SK-N-DZ (cell line): ENCODE measurements around the gene GLDN. TPM values are rescaled to one million over a fixed set of nuclear protein-coding genes. Genes with fewer than 3 reads are reported as not detected.

Experiments
- DNase-seq: peaks from one replicate; pipeline ENCODE4 v3.0.0-alpha.2; 2015; ENCODE audit warnings: low spot score
- polyA plus RNA-seq, 2 experiments: library from polyadenylated mRNA; depleted of rRNA; stranded (reverse); fragments of >200 nt; gene quantifications; 2 replicates each; pipeline ENCODE4 v1.2.3, GENCODE V29; 2014

Gene GLDN
- 0.06 and 0.17 TPM in 2 replicates for polyA plus RNA-seq (2014; cell fraction: cytosol; rRNA removed)
- 0.45 and 0.56 TPM in 2 replicates for polyA plus RNA-seq (2014; cell fraction: nucleus; rRNA removed)

DNA sequence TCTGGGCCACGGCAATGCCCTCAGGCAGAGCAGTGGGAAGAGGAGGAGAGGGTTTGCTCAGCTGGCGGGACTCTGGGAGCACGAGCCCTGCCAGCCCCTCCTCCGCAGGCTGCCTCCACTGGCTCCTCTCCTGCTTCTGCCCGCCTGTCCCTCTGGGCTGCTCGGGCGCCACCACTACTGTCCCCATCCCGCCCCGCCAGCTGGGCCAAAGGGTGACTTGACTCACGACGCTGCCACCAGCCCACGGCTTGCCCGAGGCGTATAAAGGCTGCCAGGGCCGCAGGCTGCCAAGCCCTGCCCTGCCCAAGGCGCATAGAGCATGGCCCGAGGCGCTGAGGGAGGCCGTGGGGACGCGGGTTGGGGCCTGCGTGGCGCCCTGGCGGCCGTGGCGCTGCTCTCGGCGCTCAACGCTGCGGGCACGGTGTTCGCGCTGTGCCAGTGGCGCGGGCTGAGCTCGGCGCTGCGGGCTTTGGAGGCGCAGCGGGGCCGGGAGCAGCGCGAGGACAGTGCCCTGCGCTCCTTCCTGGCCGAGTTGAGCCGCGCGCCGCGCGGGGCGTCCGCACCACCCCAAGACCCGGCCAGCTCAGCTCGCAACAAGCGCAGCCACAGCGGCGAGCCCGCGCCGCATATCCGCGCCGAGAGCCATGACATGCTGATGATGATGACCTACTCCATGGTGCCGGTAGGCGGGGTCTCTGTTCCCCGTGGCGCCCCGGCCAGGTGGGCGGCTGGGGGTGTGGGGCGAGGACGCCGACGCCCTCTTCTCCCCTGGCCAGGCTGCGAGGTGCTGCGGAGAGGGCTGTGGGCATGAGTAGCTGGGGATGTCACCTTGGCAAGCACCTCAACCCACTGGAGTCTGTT is at the start of gene GLDN:
GLDN (plus strand) TSS at position 290 of the 861 bp plus-strand sequence; CDS start at position 320, 30 bp downstream.
- DNase-seq: no peak

DNA sequence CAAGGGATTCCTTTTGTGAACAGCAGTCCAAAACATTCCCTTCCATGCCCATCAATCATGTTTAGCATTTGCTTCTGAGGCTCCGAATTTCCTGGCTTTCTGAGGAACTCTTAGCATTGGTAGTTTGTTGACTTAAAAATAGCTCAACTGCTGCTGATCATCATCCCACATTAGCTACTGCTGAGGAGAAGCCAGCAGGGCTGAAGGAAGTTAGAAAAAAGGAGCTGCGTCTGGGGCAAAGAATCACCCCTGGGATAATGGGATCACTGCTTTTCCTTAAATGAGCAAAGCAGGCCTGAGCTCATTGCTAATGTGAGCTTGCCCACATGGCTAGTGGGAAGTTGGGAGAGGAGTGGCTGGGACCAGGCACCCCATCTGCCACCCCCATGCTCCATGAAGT is 42.8 kb upstream of the GLDN start:
- DNase-seq: no peak

DNA sequence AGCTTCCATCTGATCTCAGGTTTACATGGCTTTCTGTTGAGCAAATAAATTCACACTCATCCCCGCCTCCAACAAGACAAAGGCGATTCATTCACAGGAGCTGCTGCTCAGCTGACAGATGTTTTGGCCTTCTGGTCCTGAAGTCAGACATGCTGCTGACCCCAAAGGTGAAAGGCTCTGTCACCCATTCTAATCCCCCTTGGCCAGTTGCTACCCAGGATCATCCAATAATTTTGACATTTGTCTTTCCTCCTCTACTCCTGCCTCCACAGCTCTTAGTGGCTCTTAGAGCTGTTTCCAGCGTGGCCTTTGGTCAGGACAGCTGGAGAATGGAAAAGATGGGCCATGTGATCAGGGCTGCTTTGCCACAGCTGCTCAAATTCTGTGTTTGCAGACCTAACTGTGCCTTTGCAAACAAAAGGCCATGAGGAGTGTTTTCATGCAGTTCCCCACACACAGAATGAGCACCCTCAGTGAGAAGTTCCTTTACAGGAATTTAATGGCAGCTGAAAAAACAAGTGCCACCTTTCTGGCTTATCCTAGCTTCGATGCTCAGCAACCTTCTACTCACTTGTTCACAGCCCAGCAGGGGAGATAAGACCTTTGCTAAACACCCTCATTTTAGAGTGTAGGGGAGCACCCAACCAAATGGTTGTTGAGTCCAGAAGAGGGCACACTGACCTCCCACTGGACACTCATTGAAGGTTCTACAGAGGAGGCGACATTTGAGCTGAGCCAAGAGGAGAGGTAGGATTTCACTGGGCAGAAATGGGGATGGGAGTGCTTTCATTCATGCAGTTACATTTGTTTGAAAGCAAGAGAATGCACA is 42.1 kb upstream of the GLDN start:
- no peak for DNase-seq

DNA sequence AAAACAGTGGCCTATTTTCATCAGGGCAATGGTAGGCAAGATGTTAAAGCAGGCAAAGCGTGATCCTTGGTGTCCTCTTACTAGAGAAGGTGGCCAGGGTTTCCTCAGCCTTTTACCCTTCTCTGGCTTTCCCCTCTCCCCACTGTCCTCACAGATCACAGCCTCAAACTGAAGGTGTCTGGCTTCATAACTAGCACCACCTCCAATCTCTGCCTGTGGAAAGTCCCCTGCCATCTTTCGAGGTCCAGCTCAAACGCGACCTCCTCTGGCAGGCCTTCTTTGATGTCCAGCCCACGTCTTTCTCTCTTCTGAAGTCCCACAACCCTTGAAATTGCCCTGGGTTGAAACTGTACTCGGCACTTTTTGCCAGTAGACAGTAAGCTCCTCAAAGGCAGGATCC is 39.0 kb upstream of the GLDN start:
- no peak for DNase-seq

DNA sequence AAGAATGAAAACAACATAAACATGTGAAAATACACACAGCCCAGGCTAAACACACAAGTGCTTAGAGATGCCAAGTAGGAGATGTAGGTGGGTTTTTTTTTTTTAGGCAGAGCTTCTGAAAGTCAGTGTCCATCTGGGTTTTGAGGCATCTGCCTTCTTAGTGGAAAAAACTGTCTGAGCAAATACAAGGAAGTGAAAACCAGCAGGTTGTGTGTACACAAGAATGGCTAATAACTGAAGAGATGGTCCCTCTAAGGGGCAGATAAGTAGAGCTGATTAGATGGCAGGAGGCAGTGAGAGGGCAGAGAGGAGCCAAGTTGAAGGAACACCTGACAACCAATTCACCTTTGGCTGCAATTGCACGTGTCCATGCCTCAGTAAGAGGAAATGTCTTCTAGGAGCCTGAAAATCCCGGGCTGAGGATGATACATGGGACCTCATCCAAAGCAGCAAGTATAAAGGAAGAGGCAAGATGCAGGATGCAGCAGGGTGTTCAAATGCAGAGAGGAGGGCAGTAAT is 37.9 kb upstream of the GLDN start:
- DNase-seq: no peak

- no peak for DNase-seq
Measured at GRCh38 chr15:51307325-51307724, 34.1 kb upstream of the GLDN start.

- no peak for DNase-seq
Measured at GRCh38 chr15:51307811-51308210, 33.6 kb upstream of the GLDN start.

- no peak for DNase-seq
Measured at GRCh38 chr15:51310064-51310463, 31.4 kb upstream of the GLDN start.

GRCh38 chr15:51311510-51311909 is 29.9 kb upstream of the GLDN start:
- no peak for DNase-seq

DNA sequence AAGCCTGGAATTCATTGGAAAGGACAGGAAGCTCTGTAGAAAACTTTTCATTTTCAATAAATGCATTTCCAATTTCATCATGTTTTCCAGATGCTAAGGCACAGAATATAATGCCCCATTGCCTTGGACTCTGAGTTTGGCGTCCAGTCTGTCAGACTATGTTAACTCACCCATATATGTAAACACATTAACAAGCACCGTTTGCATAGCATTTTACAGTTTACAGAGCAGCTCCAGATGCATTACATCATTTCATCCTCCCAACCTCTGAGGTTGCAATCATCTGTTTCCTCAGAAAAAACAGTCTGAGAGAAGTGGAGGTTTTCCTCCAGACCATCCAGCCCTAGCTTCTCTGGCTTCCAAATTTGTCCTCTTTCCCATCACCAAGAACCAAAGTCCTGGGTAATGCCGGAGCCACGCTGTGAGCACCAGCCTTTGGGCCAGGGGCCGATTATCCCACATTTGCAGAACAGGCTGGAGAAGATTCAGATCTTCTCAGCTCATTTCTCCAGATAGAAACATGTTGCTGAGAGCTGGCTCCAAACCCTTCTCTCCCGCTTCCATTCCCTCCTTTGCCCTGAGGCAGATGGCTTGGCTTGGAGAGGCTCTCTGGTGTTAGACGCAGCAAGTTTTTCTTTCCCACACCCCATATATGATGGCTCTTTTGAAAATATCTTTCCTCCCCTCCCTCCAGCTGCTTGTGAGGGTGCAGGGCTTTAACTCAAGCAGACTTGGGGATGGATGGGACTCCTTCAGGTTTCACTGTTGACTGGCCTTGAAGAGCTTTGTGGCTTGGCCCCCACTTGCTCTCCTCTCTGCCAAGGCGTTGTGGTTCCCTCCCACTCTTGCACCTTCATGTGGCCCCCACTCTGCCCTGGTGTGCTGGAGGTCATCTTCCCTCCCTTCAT is 29.0 kb upstream of the GLDN start:
- DNase-seq: no peak

DNA sequence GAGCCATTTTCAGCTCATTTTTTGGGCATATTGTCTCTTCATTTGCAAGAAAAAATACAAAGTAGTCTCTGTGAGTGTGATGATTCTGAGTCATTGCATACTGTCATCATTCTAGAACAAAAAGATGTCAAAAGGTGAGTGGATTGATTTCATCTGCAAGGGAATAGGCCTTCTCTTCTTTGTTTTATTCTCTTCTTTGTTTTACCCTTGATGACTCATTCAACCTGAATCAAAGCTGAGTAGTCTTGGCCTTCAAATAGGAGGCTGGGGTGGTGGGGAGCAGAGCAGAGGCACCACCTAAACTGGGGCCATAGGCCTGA is 28.4 kb upstream of the GLDN start:
- DNase-seq: no peak

- DNase-seq: no peak
Measured at GRCh38 chr15:51313644-51314280, 27.7 kb upstream of the GLDN start.

DNA sequence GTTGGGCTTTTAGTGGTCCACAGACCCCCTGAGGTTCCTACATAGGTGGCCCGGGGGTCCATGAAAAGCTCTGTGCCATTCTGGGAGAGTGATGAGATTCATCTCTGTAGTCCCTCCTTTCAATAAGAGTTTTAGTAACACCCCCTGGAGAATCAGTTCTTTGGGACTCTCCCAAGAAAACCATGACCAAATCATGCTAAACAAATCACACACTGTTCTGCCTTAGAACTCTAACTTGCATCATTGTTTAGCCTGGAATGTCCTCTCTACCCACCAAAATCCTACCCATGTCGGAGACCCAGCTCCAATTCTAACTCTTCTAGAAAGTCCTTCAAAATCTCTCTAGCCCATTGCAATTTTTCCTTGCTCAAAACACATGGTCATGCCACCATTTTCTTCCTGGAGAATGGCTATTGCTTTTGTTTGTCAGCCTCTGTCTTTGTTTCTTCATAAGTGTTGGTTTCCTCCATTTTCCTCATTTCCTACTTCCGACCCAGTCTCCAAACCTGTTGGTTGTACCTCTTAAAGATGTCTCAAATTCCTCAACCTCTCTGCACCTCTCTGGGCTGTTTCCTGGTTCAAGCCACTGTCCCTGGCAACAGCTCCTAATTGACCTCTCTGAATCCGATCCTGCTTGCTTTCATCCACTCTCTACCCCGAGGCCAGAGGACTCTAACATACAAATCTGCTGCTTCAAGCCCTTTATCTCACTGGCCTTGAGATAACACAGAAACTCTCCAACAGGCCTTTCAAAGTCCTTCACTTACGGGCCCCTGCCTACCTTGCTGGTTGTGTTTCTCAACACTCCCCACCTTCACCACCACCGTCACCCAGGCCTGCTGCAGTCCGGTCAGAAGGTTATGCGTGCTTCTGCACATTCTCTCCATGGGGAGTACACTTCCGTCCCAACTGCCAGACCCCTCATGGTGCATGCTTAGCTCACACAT is 26.8 kb upstream of the GLDN start:
- no peak for DNase-seq

DNA sequence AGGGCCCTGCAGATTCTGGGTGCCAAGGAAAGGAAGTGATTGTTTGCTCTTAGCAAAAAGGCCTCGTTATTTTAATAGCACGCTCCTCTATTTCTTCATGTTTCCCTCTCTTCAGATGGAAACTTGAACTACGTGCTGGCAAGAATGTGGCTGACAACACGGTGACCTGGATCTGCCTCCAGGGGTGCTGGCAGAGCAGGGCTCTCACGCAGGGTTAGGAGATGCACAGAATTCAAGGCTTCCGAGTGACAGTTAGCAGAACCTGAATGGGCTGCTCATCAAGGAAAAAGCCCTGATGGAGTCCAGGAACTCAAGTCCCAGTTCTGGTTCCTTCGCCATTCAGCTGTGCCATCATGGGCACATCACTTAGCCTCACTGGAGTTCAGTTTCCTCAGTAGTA is 25.7 kb upstream of the GLDN start:
- no peak for DNase-seq

- DNase-seq: no peak
Measured at GRCh38 chr15:51316636-51317035, 24.8 kb upstream of the GLDN start.

DNA sequence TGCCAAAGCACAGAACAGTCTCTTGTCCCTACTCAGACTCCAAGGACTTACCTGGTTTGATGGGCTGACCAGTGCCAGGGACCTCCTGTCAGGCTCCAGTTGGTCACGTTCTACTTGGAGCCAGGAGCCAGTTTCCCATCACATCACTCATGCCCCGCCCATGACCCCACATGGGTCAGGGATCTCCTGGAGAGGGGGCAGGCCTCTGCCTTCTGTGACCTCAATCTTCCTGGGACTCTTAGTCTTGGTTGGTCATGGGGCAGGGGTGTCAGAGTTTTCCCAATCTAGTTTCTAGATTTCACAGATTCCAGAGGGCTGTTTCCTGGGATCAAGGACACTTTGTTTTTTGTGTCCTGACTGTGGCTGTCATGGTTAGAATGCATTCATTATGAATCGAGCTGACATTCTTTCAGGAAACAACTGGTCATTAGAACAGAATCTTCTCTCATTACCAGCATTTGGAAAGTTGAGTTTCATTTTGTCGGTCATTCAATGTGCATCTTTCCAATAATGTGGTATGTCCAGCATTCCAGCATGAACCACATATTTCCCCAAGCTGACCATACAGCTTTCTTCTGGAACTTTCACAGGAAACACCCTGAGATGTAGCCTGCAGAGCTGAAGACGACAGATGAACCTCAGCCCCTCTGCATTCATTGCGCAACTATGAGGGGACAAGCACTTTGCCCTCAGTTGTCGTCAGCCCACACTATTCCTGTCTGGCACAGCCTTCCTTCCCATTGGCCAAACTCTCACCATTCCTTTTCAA is 22.9 kb upstream of the GLDN start:
- no peak for DNase-seq

DNA sequence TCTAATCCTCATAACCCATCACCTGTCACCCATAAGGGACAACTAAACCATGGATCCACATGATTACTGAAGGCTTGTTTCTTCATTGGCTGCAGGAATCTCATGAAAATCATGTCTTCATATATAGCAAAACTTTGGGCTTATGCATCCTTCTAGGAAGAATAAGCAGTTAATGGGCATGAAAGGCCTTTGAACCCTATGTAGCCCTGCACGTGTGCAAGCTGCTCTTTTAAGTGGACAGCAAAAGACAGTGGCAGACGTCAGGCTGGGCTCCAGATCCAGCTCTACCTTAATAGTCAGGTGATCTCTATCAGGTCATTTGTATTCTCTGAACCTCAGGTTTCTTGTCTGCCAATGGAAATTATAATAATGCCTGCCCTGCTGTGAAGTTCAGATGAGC is 21.9 kb upstream of the GLDN start:
- no peak for DNase-seq

- DNase-seq: no peak
Measured at GRCh38 chr15:51320843-51321242, 20.6 kb upstream of the GLDN start.

GRCh38 chr15:51321316-51321715 is 20.1 kb upstream of the GLDN start:
- no peak for DNase-seq
